ENCODE results near the gene SNX5. TPM values are rescaled to one million over a fixed set of nuclear protein-coding genes. Genes with fewer than 3 reads are reported as not detected.

SNX5 gene
- total and polyA plus RNA-seq, 10 of the 15 experiments (the other 5 are each of a cell fraction or from before 2014, with no cell fraction given) = 92.9 to 316 (median 245) TPM

DNA sequence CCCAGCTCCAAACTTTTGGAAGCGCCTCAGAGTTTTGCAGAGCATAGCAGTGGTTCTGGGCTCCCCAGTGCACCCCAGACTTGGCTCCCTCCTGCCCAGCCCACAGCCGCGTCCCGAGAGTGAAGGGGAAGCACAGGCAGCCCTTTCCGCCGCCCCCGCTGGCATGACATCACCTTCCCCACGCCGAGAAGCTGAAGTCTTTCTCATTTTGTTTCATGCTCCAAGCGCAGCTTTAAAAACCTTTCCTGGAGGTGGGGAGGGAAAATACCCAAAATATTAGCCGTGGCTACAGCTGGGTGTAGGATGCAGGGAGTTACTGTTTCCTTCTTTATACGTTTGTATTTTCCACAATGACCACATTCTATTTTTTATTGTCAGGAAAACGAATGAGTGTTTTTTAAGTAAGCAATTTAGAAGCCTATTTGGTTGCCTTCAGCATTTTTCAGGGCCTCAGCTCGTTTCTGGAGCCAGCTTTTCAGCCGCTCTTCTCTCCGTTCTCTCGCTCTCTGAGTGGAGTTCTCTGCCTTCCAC, 72.9 kb downstream of the SNX5 start:
- FAIRE-seq = no peak
- WGBS (ENCODE audit: insufficient coverage, insufficient replicate concordance, low lambda C conversion rate, missing lambda C conversion rate) = 11% methylated on average over 17 of the region's 17 CpGs
- POLR2A ChIA-PET = interaction anchor here (0.6 to 2.0 kb wide), 3 partner anchors 16 to 213 kb away, joined by 3 to 15 read pairs (median 3); partner anchors contain the start of gene RRBP1
- peak; percentile 11 for DNase-seq (ENCODE audit: low read depth, low spot score)
- H3K4me1 ChIP-seq (ENCODE audit: control insufficient read depth, insufficient read depth, low read length) = peaks cover 22% of the 10 kb centered on the region
- BruUV-seq (replicated peaks) = no TSS peak
- H3K4me3 ChIP-seq = peak overlapping the region; percentile 0; the same call in 1 of the 2 replicates
- H3K27ac ChIP-seq (ENCODE audit: control insufficient read depth, insufficient read depth) = no peak overlapping the region
- H4K20me1 ChIP-seq (ENCODE audit: control insufficient read depth, insufficient read depth) = no peaks in the 10 kb centered on the region
- H3K9ac ChIP-seq (ENCODE audit: control insufficient read depth, insufficient read depth, low read length) = no peak overlapping the region; the same call in 1 of the 2 replicates
- peak overlapping the region; percentile 52 for H3K4me2 ChIP-seq (ENCODE audit: control insufficient read depth, insufficient read depth)
- SMC1A ChIA-PET (ENCODE audit: uncharacterized antibody, unreplicated experiment) = interaction anchor here (0.8 to 5.8 kb wide), 19 partner anchors 9 to 352 kb away, joined by 3 to 42 read pairs (median 5); partner anchors contain the start of gene RRBP1
- CTCF ChIA-PET = interaction anchor here (0.6 to 2.6 kb wide), 13 partner anchors 17 to 391 kb away, joined by 3 to 10 read pairs (median 6); partner anchors contain the start of gene RRBP1
- RAD21 ChIA-PET (ENCODE audit: unreplicated experiment) = interaction anchor here (0.6 to 3.6 kb wide), 9 partner anchors 11 to 214 kb away, joined by 3 to 44 read pairs (median 7); partner anchors contain the start of gene RRBP1
- H3K27me3 ChIP-seq (replicated peaks in 1 of 2; ENCODE audit: control insufficient read depth in 2 of 2, insufficient read depth in 2 of 2, low read length in 1 of 2) = no peaks in the 10 kb centered on the region
- no peaks in the 10 kb centered on the region for H3K79me2 ChIP-seq (ENCODE audit: control insufficient read depth, insufficient read depth, low read length)
- H2AFZ ChIP-seq (ENCODE audit: control insufficient read depth, low read depth, low read length) = no peak overlapping the region; the same call in 1 of the 2 replicates
- no peaks in the 10 kb centered on the region; the same call in 2 of the 3 replicates for H3K9me3 ChIP-seq (replicated peaks; ENCODE audit: control insufficient read depth, insufficient read depth, low read length)
- intact Hi-C loops (cut with micrococcal nuclease; ENCODE audit: unreplicated experiment) = loop anchor here (2.0 to 10.0 kb wide), 3 partner anchors 39 to 241 kb away; no protein-coding TSS in a partner anchor
- no peaks in the 10 kb centered on the region for H3K36me3 ChIP-seq (ENCODE audit: control insufficient read depth in 2 of 2, insufficient read depth in 2 of 2, low read length in 1 of 2)
- peak; percentile 79 for ATAC-seq
- in situ Hi-C loops (cut with MboI) = no loop called here
- TF ChIP-seq ASH2L (IDR thresholded peaks at IDR 0.05; ENCODE audit: borderline replicate concordance, low read depth) = no peak
- 0 out of 2 replicates have a peak, but pooled peaks have one; percentile 16 for TF ChIP-seq MEF2A (IDR thresholded peaks at IDR 0.05; ENCODE audit: insufficient read depth, low read depth, low read length)
- no peak for TF ChIP-seq ZBTB40 (IDR thresholded peaks at IDR 0.05; ENCODE audit: borderline replicate concordance)
- no peak for TF ChIP-seq TBL1XR1 (IDR thresholded peaks at IDR 0.05; ENCODE audit: low read depth, low read length)
- no peak for TF ChIP-seq RBBP5 (conservative IDR thresholded peaks at IDR 0.05)
- no peak for TF ChIP-seq ZNF622 (IDR thresholded peaks at IDR 0.05)
- TF ChIP-seq, protein P1, sequence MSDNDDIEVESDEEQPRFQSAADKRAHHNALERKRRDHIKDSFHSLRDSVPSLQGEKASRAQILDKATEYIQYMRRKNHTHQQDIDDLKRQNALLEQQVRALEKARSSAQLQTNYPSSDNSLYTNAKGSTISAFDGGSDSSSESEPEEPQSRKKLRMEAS (IDR thresholded peaks at IDR 0.05; ENCODE audit: low read depth, low read length) = no peak
- no peak for TF ChIP-seq BMI1 (IDR thresholded peaks at IDR 0.05; ENCODE audit: borderline replicate concordance)
- no peak for TF ChIP-seq MYC (IDR thresholded peaks at IDR 0.05; ENCODE audit: insufficient read depth, insufficient read length, insufficient replicate concordance, low read length, severe bottlenecking)
- peak; percentile 70 for TF ChIP-seq CREB1 (IDR thresholded peaks at IDR 0.05; ENCODE audit: low read depth)
- TF ChIP-seq, protein P2, sequence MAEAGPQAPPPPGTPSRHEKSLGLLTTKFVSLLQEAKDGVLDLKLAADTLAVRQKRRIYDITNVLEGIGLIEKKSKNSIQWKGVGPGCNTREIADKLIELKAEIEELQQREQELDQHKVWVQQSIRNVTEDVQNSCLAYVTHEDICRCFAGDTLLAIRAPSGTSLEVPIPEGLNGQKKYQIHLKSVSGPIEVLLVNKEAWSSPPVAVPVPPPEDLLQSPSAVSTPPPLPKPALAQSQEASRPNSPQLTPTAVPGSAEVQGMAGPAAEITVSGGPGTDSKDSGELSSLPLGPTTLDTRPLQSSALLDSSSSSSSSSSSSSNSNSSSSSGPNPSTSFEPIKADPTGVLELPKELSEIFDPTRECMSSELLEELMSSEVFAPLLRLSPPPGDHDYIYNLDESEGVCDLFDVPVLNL (IDR thresholded peaks at IDR 0.05; ENCODE audit: low read depth, low read length) = no peak
- TF ChIP-seq SMARCA5 (IDR thresholded peaks at IDR 0.05) = no peak
- TF ChIP-seq JUNB (IDR thresholded peaks at IDR 0.05) = peak; percentile 75
- TF ChIP-seq, protein P3, sequence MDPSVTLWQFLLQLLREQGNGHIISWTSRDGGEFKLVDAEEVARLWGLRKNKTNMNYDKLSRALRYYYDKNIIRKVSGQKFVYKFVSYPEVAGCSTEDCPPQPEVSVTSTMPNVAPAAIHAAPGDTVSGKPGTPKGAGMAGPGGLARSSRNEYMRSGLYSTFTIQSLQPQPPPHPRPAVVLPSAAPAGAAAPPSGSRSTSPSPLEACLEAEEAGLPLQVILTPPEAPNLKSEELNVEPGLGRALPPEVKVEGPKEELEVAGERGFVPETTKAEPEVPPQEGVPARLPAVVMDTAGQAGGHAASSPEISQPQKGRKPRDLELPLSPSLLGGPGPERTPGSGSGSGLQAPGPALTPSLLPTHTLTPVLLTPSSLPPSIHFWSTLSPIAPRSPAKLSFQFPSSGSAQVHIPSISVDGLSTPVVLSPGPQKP (IDR thresholded peaks at IDR 0.05; ENCODE audit: low read depth, low read length) = no peak
- peak; percentile 30; the same call in 1 of the 2 replicates for TF ChIP-seq MTA3 (IDR thresholded peaks at IDR 0.05; ENCODE audit: borderline replicate concordance, low read length)
- TF ChIP-seq ATF7 (IDR thresholded peaks at IDR 0.05; ENCODE audit: low read depth) = peak; percentile 94
- TF ChIP-seq NR2F1 (conservative IDR thresholded peaks at IDR 0.05) = 0 out of 2 replicates have a peak, but pooled peaks have one; percentile 21
- TF ChIP-seq ZBED1 (IDR thresholded peaks at IDR 0.05; ENCODE audit: borderline replicate concordance) = peak; percentile 53; the same call in 1 of the 2 replicates
- no peak for TF ChIP-seq BRCA1 (IDR thresholded peaks at IDR 0.05; ENCODE audit: low read depth, low read length)
